HepG2 (cell line): Measurements from ENCODE around the gene ARMC10. TPM values are rescaled to one million over a fixed set of nuclear protein-coding genes. Genes with fewer than 3 reads are reported as not detected.

ENCODE experiments used
- CC2D1A ChIP-seq: sonication (generic); formaldehyde crosslinking; IDR thresholded peaks from 2 replicates; pipeline ENCODE4 v1.8.1; 2023; ENCODE audit warnings: mild to moderate bottlenecking, missing genetic modification reagents
- FOXK2 ChIP-seq: fragments of 450-650 bp; IDR thresholded peaks from 2 replicates; pipeline ENCODE4 v1.6.1; 2016
- HBP1 ChIP-seq: IDR thresholded peaks from 2 replicates; pipeline ENCODE4 v1.6.1; 2016; ENCODE audit warnings: low read depth, control low read depth
- IRX3 ChIP-seq: sonication (generic); formaldehyde crosslinking; IDR thresholded peaks from 2 replicates; pipeline ENCODE4 v1.8.1; 2023; ENCODE audit warnings: mild to moderate bottlenecking, low read depth, missing genetic modification reagents, borderline replicate concordance
- ISL2 ChIP-seq: sonication (generic); formaldehyde crosslinking; IDR thresholded peaks from 2 replicates; pipeline ENCODE4 v1.5.0; 2020; ENCODE audit warnings: missing genetic modification reagents
- PCBP2 ChIP-seq: fragments of 200-400 bp; formaldehyde crosslinking; optimal IDR thresholded peaks from 2 replicates; pipeline ENCODE3; 2018; ENCODE audit warnings: low read length, low read depth; ENCODE audit not compliant: poor library complexity, severe bottlenecking
- PHB2 ChIP-seq: fragments of 450-650 bp; IDR thresholded peaks from 2 replicates; pipeline ENCODE4 v1.6.1; 2018; ENCODE audit not compliant: partially characterized antibody
- REST ChIP-seq, 2 experiments: IDR thresholded peaks; 2 replicates each; pipeline ENCODE4 v1.6.1; 2011 to 2012; ENCODE audit warnings: low read length in 2 of 2, borderline replicate concordance in 1 of 2, low read depth in 1 of 2, mild to moderate bottlenecking in 1 of 2, moderate library complexity in 1 of 2
- THRA ChIP-seq: sonication (generic); formaldehyde crosslinking; IDR thresholded peaks from 2 replicates; pipeline ENCODE4 v1.4.0; 2020; ENCODE audit warnings: missing genetic modification reagents, borderline replicate concordance
- ZFP36 ChIP-seq: fragments of 150-350 bp; IDR thresholded peaks from 2 replicates; pipeline ENCODE4 v1.6.1; 2018; ENCODE audit warnings: borderline replicate concordance, low read length, low read depth; ENCODE audit not compliant: partially characterized antibody
- ZFYVE20 ChIP-seq: sonication (generic); formaldehyde crosslinking; IDR thresholded peaks from 2 replicates; pipeline ENCODE4 v1.8.0; 2023; ENCODE audit warnings: low read depth, mild to moderate bottlenecking, moderate library complexity, missing genetic modification reagents, borderline replicate concordance
- ZNF142 ChIP-seq: sonication (generic); formaldehyde crosslinking; IDR thresholded peaks from 2 replicates; pipeline ENCODE4 v1.4.0; 2020; ENCODE audit warnings: missing genetic modification reagents
- ZNF274 ChIP-seq: sonication (generic); formaldehyde crosslinking; IDR thresholded peaks from 2 replicates; pipeline ENCODE4 v1.5.1; 2020; ENCODE audit warnings: mild to moderate bottlenecking, missing genetic modification reagents
- ZNF329 ChIP-seq: sonication (generic); formaldehyde crosslinking; IDR thresholded peaks from 2 replicates; pipeline ENCODE4 v1.9.0; 2021; ENCODE audit warnings: low read depth, mild to moderate bottlenecking, missing genetic modification reagents
- ZNF430 ChIP-seq: sonication (generic); formaldehyde crosslinking; IDR thresholded peaks from 2 replicates; pipeline ENCODE4 v1.9.0; 2021; ENCODE audit warnings: mild to moderate bottlenecking, missing genetic modification reagents
- ZNF720 ChIP-seq: sonication (generic); formaldehyde crosslinking; IDR thresholded peaks from 2 replicates; pipeline ENCODE4 v1.4.0; 2020; ENCODE audit warnings: missing genetic modification reagents
- ZNF792 ChIP-seq: IDR thresholded peaks from 2 replicates; pipeline ENCODE4 v1.6.1; 2016
- polyA plus RNA-seq, 8 experiments: library from polyadenylated mRNA; depleted of rRNA in 3 of 8; stranded (reverse) in 7 of 8; unstranded in 1 of 8; fragments of >200 nt; fragmentation: Illumina TruSeq in 4 of 8; extraction: Trizol in 4 of 8; gene quantifications; 2 replicates each; pipeline versions ENCODE4 v1.2.1 to v1.2.3, GENCODE V29; 2011 to 2016; ENCODE audit warnings: low read depth in 4 of 8, missing spikeins in 1 of 8, mixed read lengths in 1 of 8; ENCODE audit not compliant: insufficient read depth in 1 of 8
- total RNA-seq, 5 experiments: library from RNA; depleted of rRNA; stranded (reverse); fragments of >200 nt; fragmentation: Illumina TruSeq; extraction: Trizol; gene quantifications; 2 replicates each; pipeline ENCODE4 v1.2.3, GENCODE V29; 2016; ENCODE audit warnings: low read depth in 1 of 5

Gene ARMC10
- total and polyA plus RNA-seq, 2 of the 13 experiments (the other 11 are each of a cell fraction or from before 2014, with no cell fraction given): 11.3 to 23.7 TPM

- TF ChIP-seq ZNF142 (no peak), ISL2 (CRISPR knock-in tag) (0 out of 2 replicates have a peak, but pooled peaks have one; percentile 16), FOXK2 (no peak), PCBP2 (no peak), IRX3 (CRISPR knock-in tag) (no peak), ZNF720 (no peak), ZNF274 (no peak), ZNF430 (CRISPR knock-in tag) (peak; percentile 63; the same call in 1 of the 2 replicates), ZNF329 (CRISPR knock-in tag) (no peak), ZFP36 (no peak), HBP1 (CRISPR knock-in tag) (no peak), REST (IDR thresholded peaks at IDR 0.05; ENCODE audit: borderline replicate concordance in 1 of 2, low read depth in 1 of 2, low read length in 2 of 2) (no peak), CC2D1A (no peak), ZFYVE20 (CRISPR knock-in tag) (no peak), ZNF792 (CRISPR knock-in tag) (no peak), PHB2 (no peak), THRA (CRISPR knock-in tag) (peak; percentile 94; the same call in 1 of the 2 replicates)
Observed at GRCh38 chr7:103106005-103106702, 31.2 kb downstream of the ARMC10 start (continued).
